ENCODE results near the gene DAAM1.

DAAM1 gene

GRCh38 chr14:59415836-59416602 lies 227.6 kb downstream of the DAAM1 start:
- no peak overlapping the region for H3K4me3 ChIP-seq (replicated peaks; ENCODE audit: low read depth, low read length)
- TF ChIP-seq CTCF (IDR thresholded peaks at IDR 0.05; ENCODE audit: low read length, missing control alignments): no peak
- no peak for DNase-seq (ENCODE audit: low read depth)

GRCh38 chr14:59417311-59417710 lies 228.8 kb downstream of the DAAM1 start:
- H3K4me3 ChIP-seq (replicated peaks; ENCODE audit: low read depth, low read length): no peak overlapping the region
- no peak for TF ChIP-seq CTCF (IDR thresholded peaks at IDR 0.05; ENCODE audit: low read length, missing control alignments)
- DNase-seq (ENCODE audit: low read depth): no peak

GRCh38 chr14:59419303-59419702 lies 230.8 kb downstream of the DAAM1 start:
- no peak for TF ChIP-seq CTCF (IDR thresholded peaks at IDR 0.05; ENCODE audit: low read length, missing control alignments)
- no peak for DNase-seq (ENCODE audit: low read depth)
- no peak overlapping the region for H3K4me3 ChIP-seq (replicated peaks; ENCODE audit: low read depth, low read length)

Measured in fibroblast of pulmonary artery (primary cell).